HG02763 (cell line): ENCODE results near the gene CADM3.

ENCODE experiments used
- ATAC-seq: cut with Tn5 transposase; IDR thresholded peaks from one replicate; pipeline ENCODE4 v1.9.1; 2021; ENCODE audit warnings: mild to moderate bottlenecking, moderate library complexity; ENCODE audit not compliant: unreplicated experiment

Gene CADM3

GRCh38 chr1:159204161-159205141 is 33.0 kb downstream of the CADM3 start, which contains the start of gene ACKR1:
Gene ACKR1, plus strand, starts transcription at chr1:159204875. Its CDS starts 85 bp downstream, at chr1:159204960.
- no peak for ATAC-seq

GRCh38 chr1:159205225-159205624 is 33.8 kb downstream of the CADM3 start:
- ATAC-seq, result no peak

- ATAC-seq, result no peak
Measured at GRCh38 chr1:159206110-159206509, 34.7 kb downstream of the CADM3 start.

- no peak for ATAC-seq
Measured at GRCh38 chr1:159207080-159207479, 35.7 kb downstream of the CADM3 start.

- no peak for ATAC-seq
Measured at GRCh38 chr1:159207774-159208173, 36.4 kb downstream of the CADM3 start.

GRCh38 chr1:159208175-159208825 is 36.9 kb downstream of the CADM3 start:
- ATAC-seq, result no peak

GRCh38 chr1:159209061-159209460 is 37.6 kb downstream of the CADM3 start:
- no peak for ATAC-seq

- ATAC-seq, result no peak
Measured at GRCh38 chr1:159211331-159212136, 40.1 kb downstream of the CADM3 start.

- ATAC-seq, result no peak
Measured at GRCh38 chr1:159212596-159212995, 41.2 kb downstream of the CADM3 start.

- ATAC-seq, result peak; percentile 57
Measured at GRCh38 chr1:159214149-159214760, 42.8 kb downstream of the CADM3 start.

GRCh38 chr1:159218649-159219636 is 47.5 kb downstream of the CADM3 start:
- ATAC-seq, result no peak

- ATAC-seq, result no peak
Measured at GRCh38 chr1:159222075-159222865, 50.9 kb downstream of the CADM3 start.

- no peak for ATAC-seq
Measured at GRCh38 chr1:159223004-159223403, 51.6 kb downstream of the CADM3 start.

- no peak for ATAC-seq
Measured at GRCh38 chr1:159228554-159228953, 57.1 kb downstream of the CADM3 start.

GRCh38 chr1:159229260-159229885 is 58.0 kb downstream of the CADM3 start:
- ATAC-seq, result no peak

GRCh38 chr1:159229896-159230295 is 58.5 kb downstream of the CADM3 start:
- no peak for ATAC-seq

GRCh38 chr1:159239551-159240220 is 68.3 kb downstream of the CADM3 start:
- ATAC-seq, result peak; percentile 66

GRCh38 chr1:159247266-159247665 is 75.9 kb downstream of the CADM3 start:
- no peak for ATAC-seq
